ENCODE data around the gene AFG3L2. TPM values are rescaled to one million over a fixed set of nuclear protein-coding genes. Genes with fewer than 3 reads are reported as not detected.

Gene AFG3L2
- total RNA-seq, 6 experiments from 2014 or later, result 35.2 to 44.4 (median 39.0) TPM

- no peaks in the 10 kb centered on the region for H3K27me3 Mint-ChIP-seq (ENCODE audit: insufficient read depth)
- H3K4me3 Mint-ChIP-seq, result no peak overlapping the region
- peaks cover 26% of the 10 kb centered on the region; the same call in 1 of the 2 replicates for H3K36me3 Mint-ChIP-seq (ENCODE audit: low read depth)
- no peaks in the 10 kb centered on the region for H3K9me3 Mint-ChIP-seq
- TF ChIP-seq, protein P1, sequence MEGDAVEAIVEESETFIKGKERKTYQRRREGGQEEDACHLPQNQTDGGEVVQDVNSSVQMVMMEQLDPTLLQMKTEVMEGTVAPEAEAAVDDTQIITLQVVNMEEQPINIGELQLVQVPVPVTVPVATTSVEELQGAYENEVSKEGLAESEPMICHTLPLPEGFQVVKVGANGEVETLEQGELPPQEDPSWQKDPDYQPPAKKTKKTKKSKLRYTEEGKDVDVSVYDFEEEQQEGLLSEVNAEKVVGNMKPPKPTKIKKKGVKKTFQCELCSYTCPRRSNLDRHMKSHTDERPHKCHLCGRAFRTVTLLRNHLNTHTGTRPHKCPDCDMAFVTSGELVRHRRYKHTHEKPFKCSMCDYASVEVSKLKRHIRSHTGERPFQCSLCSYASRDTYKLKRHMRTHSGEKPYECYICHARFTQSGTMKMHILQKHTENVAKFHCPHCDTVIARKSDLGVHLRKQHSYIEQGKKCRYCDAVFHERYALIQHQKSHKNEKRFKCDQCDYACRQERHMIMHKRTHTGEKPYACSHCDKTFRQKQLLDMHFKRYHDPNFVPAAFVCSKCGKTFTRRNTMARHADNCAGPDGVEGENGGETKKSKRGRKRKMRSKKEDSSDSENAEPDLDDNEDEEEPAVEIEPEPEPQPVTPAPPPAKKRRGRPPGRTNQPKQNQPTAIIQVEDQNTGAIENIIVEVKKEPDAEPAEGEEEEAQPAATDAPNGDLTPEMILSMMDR (IDR thresholded peaks at IDR 0.05), result no peak
- H3K27ac Mint-ChIP-seq, result no peak overlapping the region
- peaks cover 22% of the 10 kb centered on the region for H3K4me1 Mint-ChIP-seq (ENCODE audit: low read depth)
- no peak for DNase-seq
Measured at GRCh38 chr18:12359515-12359927, 17.5 kb downstream of the AFG3L2 start.

DNA sequence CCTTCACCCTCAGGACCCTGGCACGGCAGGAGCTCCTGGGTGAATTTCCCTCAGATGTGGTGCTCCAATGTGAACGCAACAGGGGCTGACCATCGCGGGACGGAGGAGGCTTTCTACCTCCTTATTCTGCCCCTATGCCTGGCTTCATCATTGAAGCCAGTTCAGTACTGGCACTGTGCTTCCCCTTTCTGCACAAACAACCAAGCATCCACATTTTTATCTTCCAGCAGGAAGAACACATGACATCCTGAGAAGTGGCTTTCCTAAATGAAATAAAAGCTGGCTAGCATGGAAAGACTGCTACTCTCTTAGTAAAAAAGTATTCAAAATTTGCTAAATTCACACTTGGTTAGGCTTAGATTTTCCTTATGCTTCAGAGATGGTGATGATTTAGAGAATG lies 24.8 kb downstream of the AFG3L2 start:
- Mint-ChIP-seq H3K36me3 (ENCODE audit: low read depth) (peaks cover 36% of the 10 kb centered on the region), H3K9me3 (no peaks in the 10 kb centered on the region)

DNA sequence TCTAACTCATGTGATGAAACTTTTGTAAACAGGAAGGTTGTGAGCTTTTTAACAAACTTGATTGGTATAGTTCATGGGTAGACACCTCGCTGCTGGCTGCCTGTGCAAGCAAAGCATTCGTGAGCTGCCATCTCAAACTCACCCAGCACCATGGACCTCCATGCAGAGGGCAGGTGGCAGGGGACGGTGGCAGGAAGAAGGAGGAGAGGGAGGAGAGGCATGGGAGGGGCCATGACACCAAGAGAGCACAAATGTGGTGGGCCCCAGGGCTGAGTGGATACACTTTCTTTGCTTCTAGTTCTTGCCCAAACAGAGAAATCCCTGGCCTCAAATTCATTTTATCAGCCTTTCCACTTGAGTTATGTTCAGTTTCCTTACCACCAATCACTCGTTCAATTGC lies 29.1 kb downstream of the AFG3L2 start:
- H3K36me3 Mint-ChIP-seq (ENCODE audit: low read depth), result peaks cover 40% of the 10 kb centered on the region
- TF ChIP-seq, protein P1 (IDR thresholded peaks at IDR 0.05), result no peak
- no peak overlapping the region for H3K4me3 Mint-ChIP-seq
- H3K4me1 Mint-ChIP-seq (ENCODE audit: low read depth), result no peaks in the 10 kb centered on the region
- H3K27ac Mint-ChIP-seq, result no peak overlapping the region
- H3K27me3 Mint-ChIP-seq (ENCODE audit: insufficient read depth), result peaks cover 2% of the 10 kb centered on the region; the same call in 1 of the 2 replicates
- H3K9me3 Mint-ChIP-seq, result no peaks in the 10 kb centered on the region
- DNase-seq, result no peak

More for the DNA sequence above, 24.8 kb downstream of the AFG3L2 start:
- TF ChIP-seq, protein P1 (IDR thresholded peaks at IDR 0.05), result no peak
- Mint-ChIP-seq H3K4me3 (no peak overlapping the region), H3K27ac (no peak overlapping the region), H3K27me3 (ENCODE audit: insufficient read depth) (peaks cover 2% of the 10 kb centered on the region; the same call in 1 of the 2 replicates), H3K4me1 (ENCODE audit: low read depth) (no peaks in the 10 kb centered on the region)
- no peak for DNase-seq

GRCh38 chr18:12346240-12346565 lies 30.8 kb downstream of the AFG3L2 start:
- Mint-ChIP-seq H3K27ac (no peak overlapping the region), H3K4me3 (no peak overlapping the region), H3K27me3 (ENCODE audit: insufficient read depth) (peaks cover 2% of the 10 kb centered on the region; the same call in 1 of the 2 replicates), H3K36me3 (ENCODE audit: low read depth) (peaks cover 45% of the 10 kb centered on the region), H3K4me1 (ENCODE audit: low read depth) (no peaks in the 10 kb centered on the region), H3K9me3 (no peaks in the 10 kb centered on the region)
- no peak for DNase-seq
- TF ChIP-seq, protein P1 (IDR thresholded peaks at IDR 0.05), result no peak

- no peaks in the 10 kb centered on the region; the same call in 1 of the 2 replicates for H3K27me3 Mint-ChIP-seq (ENCODE audit: insufficient read depth)
- no peaks in the 10 kb centered on the region for H3K4me1 Mint-ChIP-seq (ENCODE audit: low read depth)
- H3K9me3 Mint-ChIP-seq, result no peaks in the 10 kb centered on the region
- DNase-seq, result no peak
- TF ChIP-seq, protein P1 (IDR thresholded peaks at IDR 0.05), result no peak
- H3K4me3 Mint-ChIP-seq, result no peak overlapping the region
- no peak overlapping the region for H3K27ac Mint-ChIP-seq
- peaks cover 42% of the 10 kb centered on the region for H3K36me3 Mint-ChIP-seq (ENCODE audit: low read depth)
Measured at GRCh38 chr18:12345491-12346239, 31.4 kb downstream of the AFG3L2 start.
